ENCODE results near the gene FGD3.

FGD3 gene

DNA sequence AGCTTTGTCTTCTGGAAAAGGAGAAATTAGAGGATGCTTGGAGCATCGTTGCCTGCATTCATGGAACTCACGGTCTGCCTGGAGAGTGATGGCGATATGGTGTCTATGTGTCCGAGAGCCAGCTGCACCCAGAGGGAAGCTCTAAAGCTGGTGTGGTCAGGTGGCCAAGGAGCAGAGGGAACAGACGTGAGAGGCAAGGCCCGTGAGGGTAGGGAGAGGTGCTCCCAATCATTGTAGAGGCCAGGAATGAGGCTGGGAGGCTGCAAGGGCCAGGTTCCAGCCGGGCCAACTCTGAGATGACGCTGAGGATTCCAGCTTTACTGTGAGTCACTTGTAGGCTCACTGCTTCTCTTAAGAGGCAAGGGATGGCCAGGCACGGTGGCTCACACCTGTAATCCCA is 7.6 kb downstream of the FGD3 start:
- DNase-seq, result no peak

DNA sequence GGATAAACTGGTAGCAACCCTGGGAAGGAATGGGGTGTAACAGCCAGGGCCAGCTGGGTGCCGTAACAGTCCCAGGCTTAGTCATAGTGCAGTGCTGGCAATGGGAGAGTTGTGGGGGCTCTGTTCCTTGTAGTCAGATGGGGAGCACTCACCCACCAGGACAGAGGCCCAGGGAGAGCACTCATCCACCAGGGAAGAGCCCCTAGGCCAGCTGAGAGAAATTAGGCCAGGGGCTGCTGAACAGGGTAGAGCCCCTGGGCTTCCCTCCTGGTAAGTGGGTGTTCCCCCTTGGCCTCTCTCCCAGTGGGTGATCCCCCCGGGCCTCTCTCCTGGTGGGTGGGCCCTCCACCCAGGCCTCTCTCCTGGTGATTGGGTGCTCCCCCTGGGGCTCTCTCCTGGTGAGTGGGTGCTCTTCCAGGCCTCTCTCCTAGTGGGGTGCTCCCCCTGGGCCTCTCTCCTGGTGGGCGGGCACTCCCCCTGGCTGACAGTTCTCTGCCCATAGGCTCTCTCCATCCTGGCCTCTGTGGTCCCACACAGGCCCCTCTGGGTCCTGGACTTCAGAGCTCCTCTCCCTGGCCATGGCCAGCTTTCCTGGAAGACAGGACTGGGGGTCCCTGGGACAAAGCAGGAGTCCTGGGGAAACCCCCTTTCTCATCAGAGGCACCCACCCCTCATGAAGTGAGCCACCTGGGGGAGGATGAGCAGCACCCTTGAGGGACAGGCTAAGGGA is 13.4 kb downstream of the FGD3 start:
- DNase-seq, result no peak

DNA sequence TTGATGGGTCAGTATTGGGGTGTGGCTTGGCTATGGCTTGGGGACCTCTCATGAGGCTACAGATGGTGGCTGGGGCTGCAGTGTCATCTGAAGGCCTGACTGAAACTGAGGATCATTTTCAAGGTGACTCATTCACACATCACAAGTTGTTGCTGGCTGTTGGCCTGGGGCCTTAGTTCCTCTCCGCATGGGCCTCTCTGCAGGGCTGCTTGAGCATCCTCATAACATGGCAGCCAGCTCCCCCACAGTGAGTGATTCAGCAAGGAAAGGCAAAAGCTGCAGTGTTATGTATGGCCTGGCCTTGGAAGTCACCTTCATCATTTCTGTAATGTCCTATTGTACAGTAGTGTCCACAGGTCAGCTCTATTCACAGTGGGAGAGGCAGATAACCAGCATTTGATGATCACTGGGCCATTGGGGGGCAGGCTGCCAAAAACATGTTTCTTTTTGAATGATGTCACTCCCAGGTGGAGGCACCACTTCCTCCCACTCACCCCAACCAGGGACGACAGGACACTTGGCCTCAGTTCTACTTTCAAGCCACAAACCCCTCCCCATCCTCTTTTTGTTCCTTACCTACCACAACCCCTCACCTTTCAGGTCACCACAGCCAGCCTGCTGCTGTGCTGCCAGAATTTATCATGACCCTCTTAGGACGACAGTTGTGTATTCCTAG is 14.4 kb downstream of the FGD3 start:
- peak; percentile 70 for DNase-seq

DNA sequence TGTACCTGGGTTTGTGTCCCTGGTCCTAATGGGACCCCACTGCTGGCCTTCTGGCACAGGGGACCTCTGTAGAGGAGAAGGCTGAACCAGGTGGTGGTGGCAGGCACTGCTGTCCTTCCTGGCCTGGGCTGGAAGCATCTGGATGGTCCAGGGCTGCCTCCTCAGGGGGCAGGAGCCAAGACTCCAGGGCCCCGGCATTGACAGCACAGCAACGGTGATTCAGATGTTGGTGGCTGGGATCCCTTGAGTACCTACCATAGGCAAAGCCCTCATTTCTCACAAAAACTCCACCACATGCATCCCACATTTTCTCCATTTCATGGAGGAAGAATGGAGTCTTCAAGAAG is 15.0 kb downstream of the FGD3 start:
- no peak for DNase-seq

DNA sequence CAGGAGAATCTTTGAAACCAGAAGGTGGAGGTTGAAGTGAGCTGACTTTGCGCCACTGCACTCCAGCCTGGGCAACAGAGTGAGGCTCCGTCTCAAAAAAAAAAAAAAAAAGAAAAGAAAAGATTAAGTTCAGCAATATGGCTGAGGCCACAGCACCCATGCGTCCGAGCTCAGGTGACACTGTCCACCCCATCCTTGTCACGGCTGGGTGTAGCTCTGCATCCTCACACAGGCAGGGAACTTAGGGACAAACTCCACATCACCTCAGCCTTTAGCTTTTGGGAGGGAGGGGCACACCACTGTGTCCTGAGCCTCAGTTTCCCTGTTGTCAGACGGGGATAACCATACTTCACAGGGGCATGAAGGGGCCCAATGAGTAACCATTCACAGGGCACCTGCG is 15.5 kb downstream of the FGD3 start:
- no peak for DNase-seq

DNA sequence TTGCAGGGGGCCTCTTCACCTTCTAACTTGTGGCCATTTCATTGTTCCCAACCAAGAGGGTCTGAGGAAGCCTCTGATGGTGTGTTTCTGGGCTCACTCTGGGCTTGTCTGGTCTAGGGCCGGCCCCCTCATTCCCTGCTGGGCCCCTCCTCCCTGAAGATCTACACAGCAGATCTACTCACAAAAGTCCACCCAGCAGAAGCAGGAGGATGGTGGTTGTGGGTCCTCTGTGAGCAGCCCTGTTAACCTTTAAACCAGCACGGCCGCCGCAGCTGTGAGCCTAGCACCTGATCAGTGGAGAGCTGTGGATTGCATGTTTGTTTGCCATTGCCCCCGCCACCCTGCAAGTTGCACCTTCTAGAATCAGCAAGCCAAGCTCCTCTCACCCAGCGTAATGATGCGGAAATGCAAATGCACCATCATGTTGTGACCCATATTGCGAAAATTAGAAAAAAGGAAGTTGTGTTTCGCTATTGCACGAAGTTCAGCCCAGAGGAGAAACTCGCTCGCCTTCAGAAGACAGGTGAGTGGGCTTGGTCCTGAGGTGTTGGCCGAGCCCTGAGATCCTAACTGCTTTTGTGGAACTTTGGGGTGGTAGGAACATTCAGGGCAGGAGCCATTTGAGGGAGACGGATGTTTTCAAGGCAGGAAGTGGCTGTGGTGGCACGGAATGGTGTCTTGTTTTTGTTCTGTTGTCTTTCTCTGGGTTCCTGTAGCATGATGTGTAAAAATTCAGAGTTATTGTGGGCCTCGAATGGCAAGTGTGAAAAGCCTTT is 16.7 kb downstream of the FGD3 start:
- DNase-seq, result peak; percentile 85

DNA sequence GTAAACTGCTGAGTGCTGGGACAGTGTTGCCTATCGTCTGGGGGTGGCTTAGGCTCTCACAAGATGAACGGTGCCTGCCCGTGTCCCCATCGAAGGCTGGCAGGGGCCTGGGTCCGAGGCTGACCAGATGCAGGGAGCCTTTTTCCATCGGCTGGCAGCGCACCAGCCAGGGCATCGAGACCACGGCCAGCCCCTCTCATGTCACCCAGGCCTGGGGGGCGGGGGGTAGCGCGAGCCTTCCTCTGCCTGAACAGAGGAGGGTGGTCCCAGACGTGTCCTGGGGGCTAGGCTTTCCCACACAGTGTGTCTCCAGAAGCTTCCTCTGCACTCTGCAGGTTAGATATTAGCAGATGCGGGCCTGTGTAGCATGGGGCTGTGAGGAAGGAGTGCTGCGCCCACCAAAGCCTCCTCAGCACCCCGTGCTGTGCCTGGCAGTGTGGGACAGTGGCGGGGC is 17.3 kb downstream of the FGD3 start:
- DNase-seq, result no peak

DNA sequence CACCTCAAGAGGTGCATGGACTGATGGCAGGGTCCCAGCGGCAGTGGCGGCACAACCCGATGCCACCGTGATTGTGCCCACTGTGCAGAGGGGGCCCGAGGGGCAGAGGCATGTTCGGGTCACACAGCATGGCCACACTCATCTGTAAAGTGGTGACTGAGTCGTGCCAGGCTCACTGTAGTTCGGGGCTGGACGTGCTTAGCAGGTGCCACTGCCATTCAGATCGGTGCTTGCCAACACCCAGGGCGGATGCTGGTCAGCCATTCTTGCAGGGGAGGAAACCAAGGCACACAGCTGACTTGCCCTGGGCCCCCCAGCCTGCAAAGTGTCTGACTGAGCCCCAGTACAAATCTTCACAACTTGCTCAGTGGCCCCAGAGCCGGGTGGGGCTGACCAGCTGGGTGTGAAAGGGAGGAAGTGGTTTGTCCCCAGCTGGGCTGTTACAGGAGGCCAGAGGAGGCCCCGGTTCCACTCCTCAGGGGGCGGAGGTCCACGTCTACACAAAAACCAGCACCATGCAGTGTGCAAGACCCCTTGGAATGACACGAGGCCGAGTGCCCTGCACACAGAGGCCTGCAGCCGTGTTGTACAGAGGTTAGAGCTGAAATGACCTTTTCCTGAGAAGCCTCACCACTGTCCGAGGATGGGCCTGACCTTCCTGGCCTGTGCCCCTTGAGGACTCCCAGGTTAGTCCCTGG is 17.9 kb downstream of the FGD3 start:
- DNase-seq, result peak; percentile 74

DNA sequence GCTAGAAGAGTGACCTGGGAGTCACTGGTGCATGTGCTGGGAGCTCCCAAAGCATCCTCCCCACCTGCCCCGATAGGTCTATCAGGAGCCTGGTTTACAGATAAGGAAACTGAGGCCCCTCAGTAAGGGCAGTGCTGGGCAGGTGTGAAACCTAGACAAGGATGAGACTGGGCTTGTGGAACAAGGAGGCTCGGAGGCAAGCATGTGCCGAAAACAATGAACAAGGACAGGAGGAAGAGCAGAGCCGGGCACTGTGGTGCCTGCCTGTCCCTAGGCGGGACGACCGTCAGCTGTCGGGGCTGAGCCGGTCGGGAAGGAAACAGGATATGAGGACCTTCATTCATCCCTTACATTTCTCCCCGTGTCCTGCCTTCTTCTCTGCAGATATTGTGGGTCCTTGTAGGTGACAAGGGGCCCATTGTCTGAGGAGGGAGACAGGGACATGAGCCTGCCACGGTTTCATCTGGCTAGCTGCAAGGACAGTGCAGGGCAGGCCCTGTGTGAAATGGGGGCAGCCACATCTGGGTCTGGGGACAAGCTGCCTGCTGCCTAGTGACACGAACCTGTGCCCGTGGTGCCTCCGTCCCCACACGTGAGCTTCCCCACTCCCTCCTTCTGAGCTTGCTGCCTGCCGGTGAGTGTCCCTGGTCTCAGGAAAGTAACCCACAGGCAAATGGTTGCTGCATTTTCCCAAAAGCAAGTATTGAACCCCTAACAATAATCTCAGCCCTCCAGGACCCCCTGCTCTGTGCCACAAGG is 18.6 kb downstream of the FGD3 start:
- DNase-seq, result peak; percentile 56

DNA sequence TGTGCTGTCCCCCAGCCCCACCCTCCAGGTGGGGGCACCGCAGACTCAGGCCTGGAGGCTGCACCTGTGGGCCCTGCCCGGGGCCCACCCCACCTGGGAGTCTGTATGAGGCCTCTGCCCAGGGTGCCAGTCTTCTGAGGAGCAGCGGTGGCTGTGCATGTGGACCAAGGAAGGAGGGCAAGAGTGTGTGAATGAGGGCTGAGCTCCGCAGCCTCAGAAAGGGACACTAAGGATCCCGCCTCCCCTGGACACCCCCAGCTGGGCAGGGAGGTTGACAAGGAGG is 19.1 kb downstream of the FGD3 start:
- peak; percentile 50 for DNase-seq

DNA sequence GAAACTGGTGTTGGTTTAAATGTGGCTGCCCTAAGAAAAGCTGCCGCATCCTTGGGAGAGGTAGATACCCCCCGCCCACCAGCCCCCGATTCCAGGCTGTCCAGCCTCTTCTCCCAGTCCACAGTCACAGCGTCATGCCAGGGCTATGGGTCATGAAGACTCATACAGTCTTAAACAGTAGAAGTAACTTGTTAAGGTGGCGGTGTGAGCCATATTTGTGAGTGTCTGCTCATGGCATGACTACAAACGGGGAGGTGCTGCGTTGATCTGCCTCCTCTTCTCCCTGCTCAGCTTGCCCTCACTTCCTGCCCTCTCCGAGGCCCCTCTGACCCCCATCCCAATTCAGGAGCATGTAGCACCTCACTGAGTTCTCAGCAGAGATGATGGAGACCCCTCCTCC is 20.8 kb downstream of the FGD3 start:
- peak; percentile 63 for DNase-seq

DNA sequence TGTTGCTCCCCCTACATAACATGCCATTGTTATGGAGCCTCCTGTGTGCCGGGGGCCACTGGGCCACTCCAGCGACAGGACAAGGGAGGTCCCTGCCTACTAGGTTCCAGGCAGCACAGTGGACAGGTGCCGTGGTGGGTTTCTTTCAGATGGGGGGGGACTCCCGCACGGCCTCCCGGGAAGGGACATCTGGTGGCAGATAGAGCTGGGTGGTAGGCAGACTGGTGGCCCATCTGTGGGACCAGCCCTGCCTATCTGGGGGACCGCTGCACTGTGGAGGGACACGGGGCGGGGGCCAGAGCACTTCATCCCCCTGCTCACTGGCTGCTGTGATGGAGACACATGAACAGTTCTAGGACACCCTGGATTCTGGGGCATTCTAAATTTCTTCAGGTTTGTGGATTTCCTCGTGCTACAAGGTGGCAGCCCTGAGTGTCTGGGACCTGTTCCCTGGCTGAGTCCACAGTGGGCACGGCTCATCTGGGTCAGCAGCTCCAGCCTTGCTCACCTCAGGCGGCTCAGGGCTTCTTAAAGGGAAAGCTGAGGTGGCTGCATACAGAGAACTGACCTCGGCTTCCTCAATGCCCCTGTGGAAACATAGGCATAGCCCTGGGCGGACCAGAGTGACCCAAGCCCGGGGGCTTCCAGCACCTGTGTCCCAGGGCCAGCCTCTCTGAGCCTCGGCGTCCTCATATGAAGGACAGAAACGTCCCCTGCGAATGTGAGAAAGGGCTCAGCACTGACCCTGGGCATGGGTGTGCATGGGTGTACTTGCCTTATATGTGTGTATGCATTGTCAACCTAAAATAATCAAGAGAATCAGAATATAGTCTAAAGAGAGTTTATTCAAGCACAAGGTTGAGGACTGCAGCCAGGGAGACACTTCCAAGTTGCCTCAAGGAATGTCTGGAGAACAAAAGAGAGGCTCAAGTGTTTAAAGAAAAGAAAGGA is 22.5 kb downstream of the FGD3 start:
- DNase-seq, result no peak

DNA sequence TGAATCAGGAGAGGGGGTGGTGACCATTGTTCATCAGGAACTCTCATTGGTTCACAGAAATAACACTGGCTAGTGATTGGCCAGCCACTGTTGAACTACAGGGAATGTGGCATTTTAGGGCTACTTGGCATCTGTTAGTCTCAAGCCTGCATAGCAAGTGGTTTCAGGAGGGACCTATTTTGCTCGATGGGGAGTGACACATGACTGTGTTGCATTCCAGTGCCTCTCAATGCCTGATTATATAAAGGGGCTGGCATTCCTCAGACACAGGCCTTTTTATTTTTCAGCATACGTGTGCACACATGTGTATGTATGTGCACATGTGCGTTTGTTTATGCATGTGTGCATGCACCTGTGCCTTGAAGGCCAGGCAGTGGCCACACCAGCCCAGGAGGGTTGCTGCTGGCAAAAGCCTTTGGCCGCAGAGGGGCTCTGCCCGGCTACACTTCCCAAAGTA is 23.2 kb downstream of the FGD3 start:
- DNase-seq, result no peak

DNA sequence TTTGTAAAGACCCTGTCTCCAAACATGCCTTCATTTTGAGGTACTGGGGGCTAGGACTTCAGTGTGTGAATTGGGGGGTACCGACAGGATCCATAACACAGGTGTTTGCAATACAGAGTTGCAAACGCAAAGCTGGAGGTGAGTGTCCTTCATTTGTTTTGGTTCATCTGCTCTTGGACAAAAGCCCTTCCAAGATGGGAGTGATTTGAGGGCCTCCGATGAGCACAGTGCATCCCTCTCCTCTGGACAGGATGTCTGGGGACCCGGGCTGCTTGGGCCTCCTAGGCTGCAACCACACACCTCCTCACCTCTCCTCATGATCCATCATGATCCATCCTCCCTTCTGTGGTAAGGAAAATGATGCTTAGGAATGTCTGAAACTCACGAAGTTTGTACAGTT is 23.8 kb downstream of the FGD3 start:
- no peak for DNase-seq

DNA sequence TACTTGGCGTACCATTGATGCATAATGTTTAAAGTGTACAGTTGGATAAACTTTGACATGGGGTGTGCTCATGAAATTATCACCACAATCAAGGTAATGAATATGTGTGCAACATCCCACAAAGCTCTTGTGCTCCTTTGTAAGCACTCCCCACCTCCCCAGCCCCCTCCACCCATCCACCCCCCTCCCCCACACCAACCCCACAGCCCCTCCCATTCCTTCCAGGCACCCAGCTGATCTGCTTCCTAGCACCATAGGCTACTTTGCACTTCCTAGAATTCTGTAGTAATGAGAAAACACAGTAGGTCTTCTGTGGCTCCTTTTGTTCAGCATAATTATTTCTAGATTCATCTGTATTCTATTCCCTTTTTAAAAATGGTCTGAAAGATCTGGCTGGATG is 24.5 kb downstream of the FGD3 start:
- no peak for DNase-seq

DNA sequence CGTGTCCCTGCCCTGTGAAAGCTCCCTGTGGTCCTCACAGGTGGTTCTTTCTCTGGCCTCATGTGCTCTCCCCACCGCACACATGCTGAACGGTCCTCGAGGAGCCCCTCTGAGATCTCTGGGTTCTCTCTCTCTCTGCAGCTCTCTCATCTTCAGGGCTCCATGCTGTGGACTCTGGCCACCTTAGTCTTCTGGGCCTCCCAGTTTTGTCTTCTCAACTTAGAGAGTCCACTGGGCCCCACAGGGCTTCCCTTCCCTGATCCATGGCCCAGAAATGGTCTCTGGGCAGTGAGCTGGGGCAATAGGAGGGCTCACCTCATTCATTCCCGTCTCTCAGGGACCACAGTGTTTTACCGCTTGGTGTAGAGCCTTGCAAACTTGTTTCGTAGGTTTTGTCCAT is 26.4 kb downstream of the FGD3 start:
- no peak for DNase-seq

DNA sequence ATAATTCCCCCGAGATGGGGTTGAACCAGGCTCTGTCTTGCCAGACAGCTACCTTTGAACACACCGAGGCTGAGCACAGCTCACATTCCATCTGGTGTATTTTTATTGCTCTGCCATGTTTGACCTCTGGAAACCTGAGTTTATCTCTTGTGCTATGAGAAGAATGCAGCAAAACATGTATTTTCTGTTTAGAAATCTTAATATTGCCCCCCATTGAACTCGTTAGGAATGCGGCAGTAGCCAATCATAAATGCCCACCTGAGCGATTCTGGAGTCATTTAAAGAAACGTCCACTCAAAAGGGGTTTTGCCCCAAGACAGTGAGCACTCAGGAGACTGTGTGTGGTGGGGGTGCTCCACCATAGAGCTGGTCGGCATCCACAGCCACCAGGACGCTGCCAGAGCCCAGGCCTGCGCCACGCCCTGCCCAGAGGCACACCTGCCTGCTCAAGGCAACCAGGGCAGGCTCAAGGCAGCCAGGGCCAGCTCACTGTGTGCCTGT is 26.9 kb downstream of the FGD3 start:
- no peak for DNase-seq

DNA sequence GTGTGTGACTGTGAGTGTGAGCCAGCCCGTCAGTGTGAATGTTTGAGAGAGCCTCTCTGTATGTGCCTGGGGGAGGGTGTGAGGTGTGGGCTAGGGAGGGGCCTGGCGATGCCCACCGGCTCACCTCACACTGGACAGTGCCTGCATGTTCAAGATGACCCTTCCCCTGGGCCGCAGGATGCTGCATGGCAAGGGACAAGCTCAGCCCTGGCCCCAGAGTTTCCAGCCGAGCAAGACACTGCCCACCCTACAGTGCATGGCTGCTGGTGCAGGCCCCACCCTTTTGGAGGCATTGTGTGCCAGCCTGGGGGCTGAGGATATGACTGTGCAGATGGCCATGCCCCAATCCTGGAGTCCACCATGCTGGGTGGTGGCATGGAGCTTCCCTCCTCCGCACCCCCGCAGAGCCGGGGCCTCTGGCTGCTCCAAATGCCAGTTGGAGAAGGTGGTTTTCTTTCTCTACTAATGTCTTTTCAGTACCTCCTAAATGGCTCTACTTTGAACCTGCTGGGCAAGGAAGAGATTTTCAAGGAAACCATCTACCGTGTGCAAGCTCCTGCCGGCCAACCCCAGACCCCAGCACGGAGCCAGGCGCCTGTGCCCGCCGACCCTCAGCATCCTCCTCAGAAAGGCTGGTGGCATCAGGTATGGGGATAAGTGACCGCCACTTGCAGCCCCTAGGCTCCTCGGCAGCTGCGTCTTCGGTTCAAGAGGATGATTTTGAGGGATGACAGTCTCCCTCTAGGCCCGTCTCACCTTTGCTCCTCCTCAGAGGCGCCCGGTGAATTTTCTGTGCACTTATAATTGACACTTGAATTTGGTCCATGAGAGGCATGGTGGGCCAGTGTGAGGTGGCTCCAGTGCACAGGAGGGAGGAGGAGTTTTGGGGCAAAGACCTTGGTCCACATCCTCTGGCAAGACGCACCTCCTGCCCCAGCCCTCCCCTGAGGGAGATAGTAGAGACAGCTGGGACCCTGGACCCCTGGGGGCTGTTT is 27.7 kb downstream of the FGD3 start:
- DNase-seq, result no peak

DNA sequence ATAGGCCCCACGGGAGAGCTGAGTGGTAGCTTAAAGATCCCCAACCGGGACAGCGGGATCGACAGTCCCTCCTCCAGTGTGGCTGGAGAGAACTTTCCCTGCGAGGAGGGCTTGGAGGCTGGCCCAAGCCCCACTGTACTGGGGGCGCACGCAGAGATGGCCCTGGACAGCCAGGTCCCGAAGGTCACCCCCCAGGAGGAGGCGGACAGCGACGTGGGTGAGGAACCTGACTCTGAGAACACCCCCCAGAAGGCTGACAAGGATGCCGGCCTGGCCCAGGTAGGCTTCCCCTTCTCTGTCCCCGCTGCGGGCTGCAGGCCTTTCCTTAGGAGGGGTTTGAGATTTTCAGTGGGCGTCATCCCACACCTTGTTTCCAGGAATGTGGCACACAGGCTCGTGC is 29.1 kb downstream of the FGD3 start:
- no peak for DNase-seq

DNA sequence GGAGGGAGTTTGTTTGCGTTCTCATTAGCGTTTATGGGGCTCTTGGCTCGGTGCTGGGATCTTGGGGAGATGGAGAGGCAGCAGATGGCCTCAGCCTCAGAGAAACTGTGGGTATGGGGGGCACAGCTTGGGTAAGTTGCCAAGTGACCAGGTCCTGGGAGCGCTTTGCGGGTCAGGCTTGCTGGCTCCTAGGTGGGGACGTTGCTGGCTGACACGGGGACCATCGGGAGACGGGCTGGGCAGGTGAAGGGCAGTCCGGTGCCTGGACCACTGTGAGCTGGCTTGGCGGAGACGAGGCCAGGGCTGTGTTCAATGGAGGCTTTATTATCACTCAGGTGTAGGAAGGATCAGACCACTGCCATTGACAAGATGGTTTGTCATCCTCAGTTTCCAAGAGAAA is 30.0 kb downstream of the FGD3 start:
- no peak for DNase-seq

Data from CD4-positive, alpha-beta T cell treated with Interleukin-17A for 4 hours (primary cell).